Measurements from ENCODE around the gene SOST.

DNA sequence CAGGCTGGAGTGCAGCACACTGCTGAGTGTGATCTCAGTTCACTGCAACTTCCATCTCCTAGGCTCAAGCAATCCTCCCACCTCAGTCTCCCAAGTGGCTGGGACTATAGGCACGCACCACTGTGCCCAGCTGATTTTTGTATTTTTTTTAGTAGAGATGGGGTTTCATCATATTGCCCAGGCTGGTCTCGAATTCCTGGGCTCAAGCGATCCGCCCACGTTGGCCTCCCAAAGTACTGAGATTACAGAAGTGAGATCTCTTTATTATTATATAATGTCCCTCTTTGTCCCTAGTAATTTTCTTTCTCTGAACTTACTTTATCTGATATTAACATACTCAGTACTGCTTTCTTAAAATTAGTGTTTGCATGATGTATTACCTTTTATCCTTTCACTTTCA lies 29.9 kb upstream of the SOST start:
- no peak for TF ChIP-seq EZH2phosphoT487 (IDR thresholded peaks at IDR 0.05; ENCODE audit: borderline replicate concordance, low read depth)
- TF ChIP-seq USF2 (IDR thresholded peaks at IDR 0.05; ENCODE audit: borderline replicate concordance, low read depth, low read length) = no peak
- no peak for TF ChIP-seq CTCF (IDR thresholded peaks at IDR 0.05)
